HepG2 (cell line): Measurements from ENCODE around the gene SCGB1D4. TPM values are rescaled to one million over a fixed set of nuclear protein-coding genes. Genes with fewer than 3 reads are reported as not detected.

ENCODE experiments used
- BORCS8-MEF2B ChIP-seq: sonication (generic); formaldehyde crosslinking; IDR thresholded peaks from 2 replicates; pipeline ENCODE4 v1.8.0; 2022; ENCODE audit warnings: mild to moderate bottlenecking, missing genetic modification reagents
- MTA3 ChIP-seq: sonication (generic); formaldehyde crosslinking; IDR thresholded peaks from 2 replicates; pipeline ENCODE4 v1.4.0; 2020; ENCODE audit warnings: missing genetic modification reagents
- NPAS2 ChIP-seq: sonication (generic); formaldehyde crosslinking; IDR thresholded peaks from 2 replicates; pipeline ENCODE4 v1.8.0; 2022; ENCODE audit warnings: mild to moderate bottlenecking, missing genetic modification reagents, borderline replicate concordance
- PITX1 ChIP-seq: sonication (generic); formaldehyde crosslinking; IDR thresholded peaks from 2 replicates; pipeline ENCODE4 v1.5.1; 2020; ENCODE audit warnings: mild to moderate bottlenecking, missing genetic modification reagents
- SALL1 ChIP-seq: sonication (generic); formaldehyde crosslinking; IDR thresholded peaks from 2 replicates; pipeline ENCODE4 v1.8.0; 2022; ENCODE audit warnings: mild to moderate bottlenecking, missing genetic modification reagents
- ZBTB3 ChIP-seq: sonication (generic); formaldehyde crosslinking; IDR thresholded peaks from 2 replicates; pipeline ENCODE4 v1.4.0; 2020; ENCODE audit warnings: low read depth, mild to moderate bottlenecking, moderate library complexity, missing genetic modification reagents, borderline replicate concordance
- ZFP90 ChIP-seq: sonication (generic); formaldehyde crosslinking; IDR thresholded peaks from 2 replicates; pipeline ENCODE4 v1.8.0; 2022; ENCODE audit warnings: missing genetic modification reagents, mild to moderate bottlenecking, inconsistent platforms, borderline replicate concordance
- ZMYM2 ChIP-seq: sonication (generic); formaldehyde crosslinking; IDR thresholded peaks from 2 replicates; pipeline ENCODE4 v1.8.0; 2022; ENCODE audit warnings: mild to moderate bottlenecking, missing genetic modification reagents
- ZNF331 ChIP-seq: sonication (generic); formaldehyde crosslinking; IDR thresholded peaks from 2 replicates; pipeline ENCODE4 v1.4.0; 2020; ENCODE audit warnings: missing genetic modification reagents
- polyA plus RNA-seq, 8 experiments: library from polyadenylated mRNA; depleted of rRNA in 3 of 8; stranded (reverse) in 7 of 8; unstranded in 1 of 8; fragments of >200 nt; fragmentation: Illumina TruSeq in 4 of 8; extraction: Trizol in 4 of 8; gene quantifications; 2 replicates each; pipeline versions ENCODE4 v1.2.1 to v1.2.3, GENCODE V29; 2011 to 2016; ENCODE audit warnings: low read depth in 4 of 8, missing spikeins in 1 of 8, mixed read lengths in 1 of 8; ENCODE audit not compliant: insufficient read depth in 1 of 8
- total RNA-seq, 5 experiments: library from RNA; depleted of rRNA; stranded (reverse); fragments of >200 nt; fragmentation: Illumina TruSeq; extraction: Trizol; gene quantifications; 2 replicates each; pipeline ENCODE4 v1.2.3, GENCODE V29; 2016; ENCODE audit warnings: low read depth in 1 of 5
- TF ChIP-seq, protein P1 (sequence below): sonication (generic); formaldehyde crosslinking; IDR thresholded peaks from 2 replicates; pipeline ENCODE4 v1.4.0; 2020; ENCODE audit warnings: missing genetic modification reagents
- TF ChIP-seq, protein P2 (sequence below): fragments of 450-650 bp; IDR thresholded peaks from 2 replicates; pipeline ENCODE4 v1.6.1; 2017; ENCODE audit warnings: mild to moderate bottlenecking
- TF ChIP-seq, protein P3 (sequence below): sonication (generic); formaldehyde crosslinking; IDR thresholded peaks from 2 replicates; pipeline ENCODE4 v1.5.1; 2020; ENCODE audit warnings: mild to moderate bottlenecking, missing genetic modification reagents, moderate library complexity
- TF ChIP-seq, protein P4 (sequence below): sonication (generic); formaldehyde crosslinking; IDR thresholded peaks from 2 replicates; pipeline ENCODE4 v1.8.1; 2022; ENCODE audit warnings: mild to moderate bottlenecking, missing genetic modification reagents

Gene SCGB1D4
- total and polyA plus RNA-seq, 2 of the 13 experiments (the other 11 are each of a cell fraction or from before 2014, with no cell fraction given), result not detected

DNA sequence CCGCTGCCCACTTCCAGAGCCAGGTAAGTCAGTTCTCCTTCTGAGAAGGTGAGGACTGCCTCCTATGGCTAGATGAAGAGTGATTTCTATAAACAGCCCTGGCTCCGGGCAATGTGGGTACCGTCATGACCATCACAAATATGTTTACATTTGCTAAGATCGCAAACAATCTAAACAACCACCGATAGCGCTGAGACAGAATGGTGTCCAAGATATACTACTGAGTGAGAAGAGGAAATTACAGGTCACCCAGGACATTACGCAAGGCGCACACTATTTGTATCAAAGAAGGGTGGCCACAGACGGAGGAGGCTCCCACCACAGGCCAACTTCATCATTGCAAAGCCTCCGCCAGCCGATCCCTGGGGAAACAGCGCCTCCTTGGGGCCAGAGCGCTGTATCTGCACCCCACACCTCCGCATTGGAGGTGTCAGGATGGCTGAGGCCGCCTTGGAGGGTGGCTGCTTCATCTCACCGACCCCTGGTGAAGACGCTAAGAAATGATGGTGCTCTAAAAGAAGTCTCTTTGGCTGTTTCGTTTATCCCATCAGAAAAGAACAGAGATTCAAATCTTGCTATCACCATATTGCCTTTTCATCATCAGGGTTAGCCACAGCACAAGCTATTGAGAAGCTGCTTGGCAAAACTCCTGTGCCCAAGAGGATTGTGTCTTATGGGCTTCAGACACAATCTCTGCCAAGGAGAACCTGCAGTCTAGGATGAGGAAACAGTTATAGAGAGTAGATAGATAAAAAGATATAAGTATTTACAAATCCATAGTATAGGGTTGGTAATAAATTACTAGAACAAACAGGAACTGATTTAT lies 26.1 kb upstream of the SCGB1D4 start (continued):
- TF ChIP-seq, protein P1, sequence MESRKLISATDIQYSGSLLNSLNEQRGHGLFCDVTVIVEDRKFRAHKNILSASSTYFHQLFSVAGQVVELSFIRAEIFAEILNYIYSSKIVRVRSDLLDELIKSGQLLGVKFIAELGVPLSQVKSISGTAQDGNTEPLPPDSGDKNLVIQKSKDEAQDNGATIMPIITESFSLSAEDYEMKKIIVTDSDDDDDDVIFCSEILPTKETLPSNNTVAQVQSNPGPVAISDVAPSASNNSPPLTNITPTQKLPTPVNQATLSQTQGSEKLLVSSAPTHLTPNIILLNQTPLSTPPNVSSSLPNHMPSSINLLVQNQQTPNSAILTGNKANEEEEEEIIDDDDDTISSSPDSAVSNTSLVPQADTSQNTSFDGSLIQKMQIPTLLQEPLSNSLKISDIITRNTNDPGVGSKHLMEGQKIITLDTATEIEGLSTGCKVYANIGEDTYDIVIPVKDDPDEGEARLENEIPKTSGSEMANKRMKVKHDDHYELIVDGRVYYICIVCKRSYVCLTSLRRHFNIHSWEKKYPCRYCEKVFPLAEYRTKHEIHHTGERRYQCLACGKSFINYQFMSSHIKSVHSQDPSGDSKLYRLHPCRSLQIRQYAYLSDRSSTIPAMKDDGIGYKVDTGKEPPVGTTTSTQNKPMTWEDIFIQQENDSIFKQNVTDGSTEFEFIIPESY (CRISPR knock-in tag), result 0 out of 2 replicates have a peak, but pooled peaks have one; percentile 45
- no peak for TF ChIP-seq NPAS2 (CRISPR knock-in tag)
- TF ChIP-seq SALL1 (CRISPR knock-in tag), result peak; percentile 59; the same call in 1 of the 2 replicates
- TF ChIP-seq ZFP90 (CRISPR knock-in tag), result no peak
- TF ChIP-seq, protein P2, sequence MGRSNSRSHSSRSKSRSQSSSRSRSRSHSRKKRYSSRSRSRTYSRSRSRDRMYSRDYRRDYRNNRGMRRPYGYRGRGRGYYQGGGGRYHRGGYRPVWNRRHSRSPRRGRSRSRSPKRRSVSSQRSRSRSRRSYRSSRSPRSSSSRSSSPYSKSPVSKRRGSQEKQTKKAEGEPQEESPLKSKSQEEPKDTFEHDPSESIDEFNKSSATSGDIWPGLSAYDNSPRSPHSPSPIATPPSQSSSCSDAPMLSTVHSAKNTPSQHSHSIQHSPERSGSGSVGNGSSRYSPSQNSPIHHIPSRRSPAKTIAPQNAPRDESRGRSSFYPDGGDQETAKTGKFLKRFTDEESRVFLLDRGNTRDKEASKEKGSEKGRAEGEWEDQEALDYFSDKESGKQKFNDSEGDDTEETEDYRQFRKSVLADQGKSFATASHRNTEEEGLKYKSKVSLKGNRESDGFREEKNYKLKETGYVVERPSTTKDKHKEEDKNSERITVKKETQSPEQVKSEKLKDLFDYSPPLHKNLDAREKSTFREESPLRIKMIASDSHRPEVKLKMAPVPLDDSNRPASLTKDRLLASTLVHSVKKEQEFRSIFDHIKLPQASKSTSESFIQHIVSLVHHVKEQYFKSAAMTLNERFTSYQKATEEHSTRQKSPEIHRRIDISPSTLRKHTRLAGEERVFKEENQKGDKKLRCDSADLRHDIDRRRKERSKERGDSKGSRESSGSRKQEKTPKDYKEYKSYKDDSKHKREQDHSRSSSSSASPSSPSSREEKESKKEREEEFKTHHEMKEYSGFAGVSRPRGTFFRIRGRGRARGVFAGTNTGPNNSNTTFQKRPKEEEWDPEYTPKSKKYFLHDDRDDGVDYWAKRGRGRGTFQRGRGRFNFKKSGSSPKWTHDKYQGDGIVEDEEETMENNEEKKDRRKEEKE, result no peak
- TF ChIP-seq ZNF331, result 0 out of 2 replicates have a peak, but pooled peaks have one; percentile 37
- no peak for TF ChIP-seq ZBTB3 (CRISPR knock-in tag)
- TF ChIP-seq, protein P3, sequence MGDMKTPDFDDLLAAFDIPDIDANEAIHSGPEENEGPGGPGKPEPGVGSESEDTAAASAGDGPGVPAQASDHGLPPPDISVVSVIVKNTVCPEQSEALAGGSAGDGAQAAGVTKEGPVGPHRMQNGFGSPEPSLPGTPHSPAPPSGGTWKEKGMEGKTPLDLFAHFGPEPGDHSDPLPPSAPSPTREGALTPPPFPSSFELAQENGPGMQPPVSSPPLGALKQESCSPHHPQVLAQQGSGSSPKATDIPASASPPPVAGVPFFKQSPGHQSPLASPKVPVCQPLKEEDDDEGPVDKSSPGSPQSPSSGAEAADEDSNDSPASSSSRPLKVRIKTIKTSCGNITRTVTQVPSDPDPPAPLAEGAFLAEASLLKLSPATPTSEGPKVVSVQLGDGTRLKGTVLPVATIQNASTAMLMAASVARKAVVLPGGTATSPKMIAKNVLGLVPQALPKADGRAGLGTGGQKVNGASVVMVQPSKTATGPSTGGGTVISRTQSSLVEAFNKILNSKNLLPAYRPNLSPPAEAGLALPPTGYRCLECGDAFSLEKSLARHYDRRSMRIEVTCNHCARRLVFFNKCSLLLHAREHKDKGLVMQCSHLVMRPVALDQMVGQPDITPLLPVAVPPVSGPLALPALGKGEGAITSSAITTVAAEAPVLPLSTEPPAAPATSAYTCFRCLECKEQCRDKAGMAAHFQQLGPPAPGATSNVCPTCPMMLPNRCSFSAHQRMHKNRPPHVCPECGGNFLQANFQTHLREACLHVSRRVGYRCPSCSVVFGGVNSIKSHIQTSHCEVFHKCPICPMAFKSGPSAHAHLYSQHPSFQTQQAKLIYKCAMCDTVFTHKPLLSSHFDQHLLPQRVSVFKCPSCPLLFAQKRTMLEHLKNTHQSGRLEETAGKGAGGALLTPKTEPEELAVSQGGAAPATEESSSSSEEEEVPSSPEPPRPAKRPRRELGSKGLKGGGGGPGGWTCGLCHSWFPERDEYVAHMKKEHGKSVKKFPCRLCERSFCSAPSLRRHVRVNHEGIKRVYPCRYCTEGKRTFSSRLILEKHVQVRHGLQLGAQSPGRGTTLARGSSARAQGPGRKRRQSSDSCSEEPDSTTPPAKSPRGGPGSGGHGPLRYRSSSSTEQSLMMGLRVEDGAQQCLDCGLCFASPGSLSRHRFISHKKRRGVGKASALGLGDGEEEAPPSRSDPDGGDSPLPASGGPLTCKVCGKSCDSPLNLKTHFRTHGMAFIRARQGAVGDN (CRISPR knock-in tag), result peak; percentile 48
- no peak for TF ChIP-seq MTA3 (CRISPR knock-in tag)
- TF ChIP-seq, protein P4, sequence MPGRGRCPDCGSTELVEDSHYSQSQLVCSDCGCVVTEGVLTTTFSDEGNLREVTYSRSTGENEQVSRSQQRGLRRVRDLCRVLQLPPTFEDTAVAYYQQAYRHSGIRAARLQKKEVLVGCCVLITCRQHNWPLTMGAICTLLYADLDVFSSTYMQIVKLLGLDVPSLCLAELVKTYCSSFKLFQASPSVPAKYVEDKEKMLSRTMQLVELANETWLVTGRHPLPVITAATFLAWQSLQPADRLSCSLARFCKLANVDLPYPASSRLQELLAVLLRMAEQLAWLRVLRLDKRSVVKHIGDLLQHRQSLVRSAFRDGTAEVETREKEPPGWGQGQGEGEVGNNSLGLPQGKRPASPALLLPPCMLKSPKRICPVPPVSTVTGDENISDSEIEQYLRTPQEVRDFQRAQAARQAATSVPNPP (CRISPR knock-in tag), result no peak
- TF ChIP-seq ZMYM2, result no peak
- 0 out of 2 replicates have a peak, but pooled peaks have one; percentile 28 for TF ChIP-seq PITX1 (CRISPR knock-in tag)
- 0 out of 2 replicates have a peak, but pooled peaks have one; percentile 37 for TF ChIP-seq BORCS8-MEF2B (CRISPR knock-in tag)
